ENCODE results near the gene NKX6-2. TPM values are rescaled to one million over a fixed set of nuclear protein-coding genes. Genes with fewer than 3 reads are reported as not detected.

Gene NKX6-2
- total and polyA plus RNA-seq, 2 experiments from 2014 or later, result 0.24 to 9.3 TPM

DNA sequence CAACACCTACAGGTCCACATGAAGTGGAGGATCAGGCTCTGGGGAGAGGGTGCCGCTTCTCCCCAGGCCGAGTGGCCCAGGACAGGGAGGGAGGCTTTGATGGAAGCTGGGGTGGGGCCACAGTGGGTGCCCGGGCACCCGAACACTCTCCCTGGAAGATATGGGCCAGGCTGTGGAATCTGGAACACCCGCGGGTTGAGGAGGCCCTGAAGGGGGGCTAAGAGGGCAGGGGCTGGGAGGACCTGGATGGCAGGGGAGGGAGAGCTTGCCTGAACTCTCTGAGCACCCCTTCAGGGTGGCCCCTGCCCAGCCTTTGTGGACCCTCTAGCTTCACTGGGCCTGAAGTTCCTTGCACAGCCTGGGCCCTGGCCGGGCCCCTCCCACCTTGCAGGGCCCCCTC is 4.5 kb upstream of the NKX6-2 start (continued):
- TF ChIP-seq ZNF114 (CRISPR knock-in tag; IDR thresholded peaks at IDR 0.05), result no peak
- TF ChIP-seq, protein P1, sequence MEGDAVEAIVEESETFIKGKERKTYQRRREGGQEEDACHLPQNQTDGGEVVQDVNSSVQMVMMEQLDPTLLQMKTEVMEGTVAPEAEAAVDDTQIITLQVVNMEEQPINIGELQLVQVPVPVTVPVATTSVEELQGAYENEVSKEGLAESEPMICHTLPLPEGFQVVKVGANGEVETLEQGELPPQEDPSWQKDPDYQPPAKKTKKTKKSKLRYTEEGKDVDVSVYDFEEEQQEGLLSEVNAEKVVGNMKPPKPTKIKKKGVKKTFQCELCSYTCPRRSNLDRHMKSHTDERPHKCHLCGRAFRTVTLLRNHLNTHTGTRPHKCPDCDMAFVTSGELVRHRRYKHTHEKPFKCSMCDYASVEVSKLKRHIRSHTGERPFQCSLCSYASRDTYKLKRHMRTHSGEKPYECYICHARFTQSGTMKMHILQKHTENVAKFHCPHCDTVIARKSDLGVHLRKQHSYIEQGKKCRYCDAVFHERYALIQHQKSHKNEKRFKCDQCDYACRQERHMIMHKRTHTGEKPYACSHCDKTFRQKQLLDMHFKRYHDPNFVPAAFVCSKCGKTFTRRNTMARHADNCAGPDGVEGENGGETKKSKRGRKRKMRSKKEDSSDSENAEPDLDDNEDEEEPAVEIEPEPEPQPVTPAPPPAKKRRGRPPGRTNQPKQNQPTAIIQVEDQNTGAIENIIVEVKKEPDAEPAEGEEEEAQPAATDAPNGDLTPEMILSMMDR (conservative IDR thresholded peaks at IDR 0.05; ENCODE audit: low read depth in 2 of 2), result no peak
- TF ChIP-seq, protein P2, sequence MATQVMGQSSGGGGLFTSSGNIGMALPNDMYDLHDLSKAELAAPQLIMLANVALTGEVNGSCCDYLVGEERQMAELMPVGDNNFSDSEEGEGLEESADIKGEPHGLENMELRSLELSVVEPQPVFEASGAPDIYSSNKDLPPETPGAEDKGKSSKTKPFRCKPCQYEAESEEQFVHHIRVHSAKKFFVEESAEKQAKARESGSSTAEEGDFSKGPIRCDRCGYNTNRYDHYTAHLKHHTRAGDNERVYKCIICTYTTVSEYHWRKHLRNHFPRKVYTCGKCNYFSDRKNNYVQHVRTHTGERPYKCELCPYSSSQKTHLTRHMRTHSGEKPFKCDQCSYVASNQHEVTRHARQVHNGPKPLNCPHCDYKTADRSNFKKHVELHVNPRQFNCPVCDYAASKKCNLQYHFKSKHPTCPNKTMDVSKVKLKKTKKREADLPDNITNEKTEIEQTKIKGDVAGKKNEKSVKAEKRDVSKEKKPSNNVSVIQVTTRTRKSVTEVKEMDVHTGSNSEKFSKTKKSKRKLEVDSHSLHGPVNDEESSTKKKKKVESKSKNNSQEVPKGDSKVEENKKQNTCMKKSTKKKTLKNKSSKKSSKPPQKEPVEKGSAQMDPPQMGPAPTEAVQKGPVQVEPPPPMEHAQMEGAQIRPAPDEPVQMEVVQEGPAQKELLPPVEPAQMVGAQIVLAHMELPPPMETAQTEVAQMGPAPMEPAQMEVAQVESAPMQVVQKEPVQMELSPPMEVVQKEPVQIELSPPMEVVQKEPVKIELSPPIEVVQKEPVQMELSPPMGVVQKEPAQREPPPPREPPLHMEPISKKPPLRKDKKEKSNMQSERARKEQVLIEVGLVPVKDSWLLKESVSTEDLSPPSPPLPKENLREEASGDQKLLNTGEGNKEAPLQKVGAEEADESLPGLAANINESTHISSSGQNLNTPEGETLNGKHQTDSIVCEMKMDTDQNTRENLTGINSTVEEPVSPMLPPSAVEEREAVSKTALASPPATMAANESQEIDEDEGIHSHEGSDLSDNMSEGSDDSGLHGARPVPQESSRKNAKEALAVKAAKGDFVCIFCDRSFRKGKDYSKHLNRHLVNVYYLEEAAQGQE (IDR thresholded peaks at IDR 0.05; ENCODE audit: unreplicated experiment), result no peak
- no peak for TF ChIP-seq EZH2phosphoT487 (IDR thresholded peaks at IDR 0.05; ENCODE audit: unreplicated experiment)
- TF ChIP-seq ZNF331 (CRISPR knock-in tag; IDR thresholded peaks at IDR 0.05; ENCODE audit: low read depth), result no peak

- DNase-seq (ENCODE audit: low spot score), result no peak
- H3K4me3 Mint-ChIP-seq, result no peak overlapping the region
- Histone ChIP-seq H3K4me3 (no peak overlapping the region), H3K4me1 (ENCODE audit: insufficient read depth) (no peaks in the 10 kb centered on the region), H3K36me3 (ENCODE audit: insufficient read depth) (no peaks in the 10 kb centered on the region), H3F3A (replicated peaks; ENCODE audit: low read depth) (no peaks in the 10 kb centered on the region), H3K79me2 (replicated peaks; ENCODE audit: insufficient read depth) (no peaks in the 10 kb centered on the region), H3K27me3 (ENCODE audit: insufficient read depth) (peaks cover 55% of the 10 kb centered on the region), H3K4me2 (no peak overlapping the region), H3K27ac (ENCODE audit: low read depth) (no peak overlapping the region), H4K20me1 (replicated peaks; ENCODE audit: insufficient read depth) (no peaks in the 10 kb centered on the region), H3K9me2 (ENCODE audit: insufficient read depth) (no peaks in the 10 kb centered on the region), H2AFZ (no peak overlapping the region)
- no peaks in the 10 kb centered on the region for H3K36me3 Mint-ChIP-seq (ENCODE audit: low read depth)
- no peak overlapping the region for H3K27ac Mint-ChIP-seq
- no peaks in the 10 kb centered on the region for H3K9me3 Mint-ChIP-seq
- H3K4me1 Mint-ChIP-seq, result no peaks in the 10 kb centered on the region
- peaks cover 51% of the 10 kb centered on the region for H3K27me3 Mint-ChIP-seq (ENCODE audit: insufficient read depth, low read depth, poor library complexity)
- ATAC-seq, result no peak
- TF ChIP-seq ZNF114 (CRISPR knock-in tag; IDR thresholded peaks at IDR 0.05), result no peak
- TF ChIP-seq JUNB (IDR thresholded peaks at IDR 0.05; ENCODE audit: unreplicated experiment), result no peak
- TF ChIP-seq NANOG (IDR thresholded peaks at IDR 0.05; ENCODE audit: borderline replicate concordance), result no peak
- TF ChIP-seq CREB1 (CRISPR knock-in tag; IDR thresholded peaks at IDR 0.05; ENCODE audit: low read depth), result no peak
- no peak for TF ChIP-seq ETS1 (IDR thresholded peaks at IDR 0.05)
- TF ChIP-seq, protein P1 (conservative IDR thresholded peaks at IDR 0.05; ENCODE audit: low read depth in 2 of 2), result no peak
- TF ChIP-seq, protein P2 (IDR thresholded peaks at IDR 0.05; ENCODE audit: unreplicated experiment), result no peak
- no peak for TF ChIP-seq STAT1 (IDR thresholded peaks at IDR 0.05; ENCODE audit: unreplicated experiment)
Observed at GRCh38 chr10:132789659-132790148, 3.8 kb upstream of the NKX6-2 start.
